ENCODE measurements around the gene CSTB. TPM values are rescaled to one million over a fixed set of nuclear protein-coding genes. Genes with fewer than 3 reads are reported as not detected.

The CSTB gene
- total and polyA plus RNA-seq, 4 donors = 33.2 to 263 (median 181) TPM

DNA sequence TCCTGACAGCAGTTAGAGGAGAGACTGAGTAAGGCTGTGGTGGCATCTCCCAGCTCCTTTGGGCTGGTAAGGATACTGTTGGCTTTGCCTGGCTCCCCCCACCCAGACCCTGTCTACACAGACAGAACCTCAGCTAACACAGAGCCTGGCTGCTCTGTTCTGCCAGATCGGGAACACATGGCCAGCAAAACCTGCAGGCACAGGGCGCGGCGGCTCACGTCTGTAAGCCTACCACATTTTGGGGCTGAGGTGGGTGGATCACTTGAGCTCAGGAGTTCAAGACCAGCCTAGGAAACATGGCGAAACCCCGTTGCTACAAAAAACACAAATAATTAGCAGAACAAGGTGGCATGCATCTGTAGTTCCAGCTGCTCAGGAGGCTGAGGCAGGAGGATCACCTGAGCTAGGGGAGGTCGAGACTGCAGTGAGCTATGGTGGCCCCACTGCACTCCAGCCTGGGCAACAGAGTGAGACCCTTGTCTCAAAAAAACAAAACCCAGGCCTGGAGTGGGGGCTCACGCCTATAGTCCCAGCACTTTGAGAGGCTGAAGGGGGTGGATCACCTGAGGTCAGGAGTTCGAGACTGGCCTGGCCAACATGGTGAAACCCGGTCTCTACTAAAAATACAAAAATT, 6.7 kb downstream of the CSTB start:
- no peak overlapping the region for H3K27ac ChIP-seq (ENCODE audit: low read depth in 1 of 2, low read length in 1 of 2)
- 94 to 97% methylated on average over 11 of the region's 11 CpGs for WGBS, 2 donors
- no peak overlapping the region for H3K9ac ChIP-seq (ENCODE audit: insufficient read depth in 1 of 2, low read length in 2 of 2)
- peaks cover 0 to 9% (median 0%) of the 10 kb centered on the region in 5 donors for H3K4me1 ChIP-seq (ENCODE audit: control insufficient read depth in 5 of 5, insufficient read depth in 5 of 5, low read length in 5 of 5)
- H3K36me3 ChIP-seq (ENCODE audit: control insufficient read depth in 4 of 4, insufficient read depth in 4 of 4, low read length in 4 of 4) = peaks cover 0 to 12% (median 6%) of the 10 kb centered on the region in 4 donors
- no peak for DNase-seq
- no peak overlapping the region for H3K4me3 ChIP-seq
- no peaks in the 10 kb centered on the region for H3K9me3 ChIP-seq (ENCODE audit: control insufficient read depth in 4 of 4, insufficient read depth in 3 of 4, low read length in 3 of 4)
- no peak for ATAC-seq (ENCODE audit: insufficient read depth, low FRiP score)
- TF ChIP-seq, protein P1, sequence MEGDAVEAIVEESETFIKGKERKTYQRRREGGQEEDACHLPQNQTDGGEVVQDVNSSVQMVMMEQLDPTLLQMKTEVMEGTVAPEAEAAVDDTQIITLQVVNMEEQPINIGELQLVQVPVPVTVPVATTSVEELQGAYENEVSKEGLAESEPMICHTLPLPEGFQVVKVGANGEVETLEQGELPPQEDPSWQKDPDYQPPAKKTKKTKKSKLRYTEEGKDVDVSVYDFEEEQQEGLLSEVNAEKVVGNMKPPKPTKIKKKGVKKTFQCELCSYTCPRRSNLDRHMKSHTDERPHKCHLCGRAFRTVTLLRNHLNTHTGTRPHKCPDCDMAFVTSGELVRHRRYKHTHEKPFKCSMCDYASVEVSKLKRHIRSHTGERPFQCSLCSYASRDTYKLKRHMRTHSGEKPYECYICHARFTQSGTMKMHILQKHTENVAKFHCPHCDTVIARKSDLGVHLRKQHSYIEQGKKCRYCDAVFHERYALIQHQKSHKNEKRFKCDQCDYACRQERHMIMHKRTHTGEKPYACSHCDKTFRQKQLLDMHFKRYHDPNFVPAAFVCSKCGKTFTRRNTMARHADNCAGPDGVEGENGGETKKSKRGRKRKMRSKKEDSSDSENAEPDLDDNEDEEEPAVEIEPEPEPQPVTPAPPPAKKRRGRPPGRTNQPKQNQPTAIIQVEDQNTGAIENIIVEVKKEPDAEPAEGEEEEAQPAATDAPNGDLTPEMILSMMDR (IDR thresholded peaks at IDR 0.05; ENCODE audit: control extremely low read depth, extremely low read depth) = no peak
- H3K27me3 ChIP-seq (ENCODE audit: control insufficient read depth in 3 of 3, insufficient read depth in 3 of 3, low read length in 2 of 3) = no peaks in the 10 kb centered on the region

DNA sequence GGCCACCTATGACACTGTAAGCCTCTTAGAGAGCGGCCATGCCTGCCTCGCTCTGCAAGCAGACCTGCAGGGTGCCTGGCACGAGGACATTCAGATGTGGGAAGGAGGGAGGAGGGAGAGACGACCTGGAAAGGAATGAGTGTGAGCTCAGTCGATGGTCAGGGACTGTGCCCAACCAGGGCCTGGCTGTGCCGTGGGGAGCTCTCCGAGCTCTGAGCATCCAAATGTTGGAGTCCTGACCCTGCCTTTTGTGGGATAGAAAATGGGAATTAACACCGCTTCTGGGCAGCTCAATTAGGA, 7.3 kb downstream of the CSTB start:
- Histone ChIP-seq H3K4me1 (ENCODE audit: control insufficient read depth in 5 of 5, insufficient read depth in 5 of 5, low read length in 5 of 5) (peaks cover 0 to 7% (median 0%) of the 10 kb centered on the region in 5 donors), H3K4me3 (no peak overlapping the region), H3K27ac (ENCODE audit: low read depth in 1 of 2, low read length in 1 of 2) (peak overlapping the region in 1 of 2 donors; percentile 46), H3K9ac (ENCODE audit: insufficient read depth in 1 of 2, low read length in 2 of 2) (no peak overlapping the region), H3K27me3 (ENCODE audit: control insufficient read depth in 3 of 3, insufficient read depth in 3 of 3, low read length in 2 of 3) (no peaks in the 10 kb centered on the region), H3K36me3 (ENCODE audit: control insufficient read depth in 4 of 4, insufficient read depth in 4 of 4, low read length in 4 of 4) (peaks cover 0 to 8% (median 5%) of the 10 kb centered on the region in 4 donors), H3K9me3 (ENCODE audit: control insufficient read depth in 4 of 4, insufficient read depth in 3 of 4, low read length in 3 of 4) (no peaks in the 10 kb centered on the region)
- WGBS, 2 donors = 71 to 77% methylated on average over 7 to 8 of the region's 8 CpGs
- ATAC-seq (ENCODE audit: insufficient read depth, low FRiP score) (no peak), DNase-seq (no peak)
- TF ChIP-seq, protein P1 (IDR thresholded peaks at IDR 0.05; ENCODE audit: control extremely low read depth, extremely low read depth) = no peak

DNA sequence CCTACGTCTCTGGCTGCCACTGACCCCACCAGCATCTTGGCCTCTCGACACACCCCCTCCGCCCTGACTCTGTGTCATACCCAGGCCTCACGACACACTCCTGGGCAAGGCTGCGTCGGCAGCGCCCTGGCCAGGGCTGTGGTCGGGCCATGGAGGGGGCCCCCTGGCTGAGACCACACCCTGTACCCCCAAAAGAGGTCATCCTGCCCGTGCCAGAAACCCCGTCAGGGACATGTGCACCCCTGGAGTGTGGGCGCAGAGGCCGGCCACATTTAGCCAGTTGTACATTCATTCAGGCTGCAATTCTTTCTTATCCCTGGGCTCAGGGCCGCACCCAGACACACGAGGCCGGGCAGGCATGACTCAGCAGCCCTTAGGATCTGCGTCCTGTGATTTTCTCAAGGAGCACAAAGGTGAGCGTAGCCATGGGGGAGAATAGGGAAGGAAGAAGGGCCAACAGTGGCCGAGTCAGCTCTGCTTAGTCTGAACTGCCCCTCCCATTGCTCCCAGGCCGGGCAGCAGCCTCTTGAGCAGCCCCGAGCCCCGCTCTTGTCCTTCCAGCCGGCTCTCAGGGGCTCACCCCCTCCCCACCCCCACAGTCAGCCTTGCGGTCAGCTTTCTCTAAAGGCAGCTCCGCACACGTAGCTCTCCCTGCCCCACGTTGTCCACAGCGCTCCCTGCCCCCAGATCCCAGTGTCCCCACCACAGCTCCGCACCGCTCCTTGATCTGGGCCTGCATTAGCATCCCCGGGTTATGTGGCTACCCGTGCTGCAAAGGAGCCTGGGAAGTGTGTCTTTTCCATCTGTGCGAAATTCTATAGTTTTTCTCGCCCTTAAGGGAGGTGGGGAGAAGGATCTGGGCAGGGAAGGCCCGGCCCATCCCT, 7.9 kb downstream of the CSTB start:
- WGBS, 2 donors = 57 to 63% methylated on average over 29 to 34 of the region's 34 CpGs
- ATAC-seq (ENCODE audit: insufficient read depth, low FRiP score) (peak; percentile 76), DNase-seq (peak in 1 of 3 donors; percentile 25)
- Histone ChIP-seq H3K27ac (ENCODE audit: low read depth in 1 of 2, low read length in 1 of 2) (peak overlapping the region in 1 of 2 donors; percentile 46), H3K9ac (ENCODE audit: insufficient read depth in 1 of 2, low read length in 2 of 2) (no peak overlapping the region), H3K4me1 (ENCODE audit: control insufficient read depth in 5 of 5, insufficient read depth in 5 of 5, low read length in 5 of 5) (peaks cover 0 to 7% (median 0%) of the 10 kb centered on the region in 5 donors), H3K27me3 (ENCODE audit: control insufficient read depth in 3 of 3, insufficient read depth in 3 of 3, low read length in 2 of 3) (no peaks in the 10 kb centered on the region), H3K4me3 (no peak overlapping the region), H3K36me3 (ENCODE audit: control insufficient read depth in 4 of 4, insufficient read depth in 4 of 4, low read length in 4 of 4) (peaks cover 0 to 4% (median 3%) of the 10 kb centered on the region in 4 donors), H3K9me3 (ENCODE audit: control insufficient read depth in 4 of 4, insufficient read depth in 3 of 4, low read length in 3 of 4) (no peaks in the 10 kb centered on the region)
- TF ChIP-seq, protein P1 (IDR thresholded peaks at IDR 0.05; ENCODE audit: control extremely low read depth, extremely low read depth) = no peak
